HepG2 (cell line): Measurements from ENCODE around the gene OR9A2. TPM values are rescaled to one million over a fixed set of nuclear protein-coding genes. Genes with fewer than 3 reads are reported as not detected.

Experiments
- ATAC-seq: fragments of 200-7000 bp; cut with Tn5 transposase; 3 replicates; pipeline ENCODE4 v1.9.1; 2020; ENCODE audit warnings: mild to moderate bottlenecking, moderate library complexity
- BruUV-seq: library from RNA; stranded (reverse); fragments of 400-500 nt; replicated peaks from 2 replicates; lab custom pipeline; 2021; lab: Mats Ljungman, UMichigan
- CTCF ChIA-PET: fragments of 300-600 bp; formaldehyde crosslinking; extraction: SDS; loops from one replicate; lab custom pipeline; 2021; ENCODE audit warnings: low total read pairs, inconsistent platforms, low intra/inter-chr PET ratio; lab: Yijun Ruan, JAX
- POLR2A ChIA-PET: fragments of 350-600 bp; sonication (Branson Sonifier 250); formaldehyde crosslinking; loops from one replicate; lab custom pipeline; 2020; ENCODE audit warnings: antibody characterized with exemption, inconsistent platforms; lab: Yijun Ruan, JAX
- DNase-seq: peaks from one replicate; pipeline ENCODE4 v3.0.0-alpha.2; 2015; ENCODE audit warnings: low spot score
- FAIRE-seq: peaks from 3 replicates; lab custom pipeline; 2011; peaks lifted over from hg19 to GRCh38; lab: Jason Lieb, UNC
- H2AFZ ChIP-seq: one replicate; pipeline ENCODE4 v1.6.1; 2011; ENCODE audit warnings: low read length, inconsistent platforms
- H3K27ac ChIP-seq: fragments of 300-600 bp; 3 replicates; pipeline ENCODE4 v1.8.0; 2011; ENCODE audit warnings: mixed run types, mild to moderate bottlenecking, mixed read lengths, low read length, inconsistent platforms; ENCODE audit not compliant: insufficient read depth; ENCODE audit errors: extremely low read length
- H3K27me3 ChIP-seq, 2 experiments: fragments of 200-600 bp in 1 of 2; 2 replicates in 1 of 2; 3 replicates in 1 of 2; pipeline versions ENCODE4 v1.6.0 to v1.8.0; 2011; ENCODE audit warnings: low read length in 2 of 2, mild to moderate bottlenecking in 2 of 2, moderate library complexity in 2 of 2, inconsistent platforms in 1 of 2; ENCODE audit not compliant: insufficient read depth in 2 of 2, control insufficient read depth in 1 of 2
- H3K36me3 ChIP-seq, 2 experiments: fragments of 200-600 bp in 1 of 2; replicated peaks in 1 of 2; 2 replicates in 1 of 2; 3 replicates in 1 of 2; pipeline versions ENCODE4 v1.5.1 to v1.8.0; 2011; ENCODE audit warnings: low read length in 2 of 2, inconsistent platforms in 1 of 2; ENCODE audit not compliant: insufficient read depth in 2 of 2, control insufficient read depth in 1 of 2
- H3K4me1 ChIP-seq: 2 replicates; pipeline ENCODE4 v1.5.1; 2012; ENCODE audit warnings: low read length, inconsistent platforms; ENCODE audit not compliant: insufficient read depth
- H3K4me2 ChIP-seq: 2 replicates; pipeline ENCODE4 v1.6.0; 2011; ENCODE audit warnings: low read depth, low read length, inconsistent platforms
- H3K4me3 ChIP-seq, 3 experiments: fragments of 200-600 bp in 1 of 3; sonication (generic), shearing (Covaris generic) in 1 of 3; replicated peaks in 1 of 3; 2 replicates each; pipeline ENCODE4 v1.5.1; 2011 to 2016; ENCODE audit warnings: low read length in 3 of 3, inconsistent platforms in 2 of 3, low read depth in 2 of 3, mild to moderate bottlenecking in 2 of 3, control low read depth in 1 of 3, mixed read lengths in 1 of 3; ENCODE audit not compliant: insufficient read depth in 1 of 3
- H3K79me2 ChIP-seq: one replicate; pipeline ENCODE4 v1.6.1; 2011; ENCODE audit warnings: low read length, inconsistent platforms; ENCODE audit not compliant: insufficient read depth
- H3K9ac ChIP-seq: 2 replicates; pipeline ENCODE4 v1.6.0; 2011; ENCODE audit warnings: mild to moderate bottlenecking, low read depth, low read length, inconsistent platforms; ENCODE audit not compliant: insufficient read depth
- H3K9me3 ChIP-seq: 2 replicates; pipeline ENCODE4 v1.5.1; 2012; ENCODE audit warnings: mild to moderate bottlenecking, low read length
- H4K20me1 ChIP-seq: 2 replicates; pipeline ENCODE4 v1.6.0; 2011; ENCODE audit warnings: inconsistent platforms, mild to moderate bottlenecking, low read length, moderate library complexity; ENCODE audit not compliant: insufficient read depth
- AGO2 ChIP-seq: fragments of 200-400 bp; formaldehyde crosslinking; optimal IDR thresholded peaks from 2 replicates; pipeline ENCODE3; 2017; ENCODE audit warnings: mild to moderate bottlenecking, low read depth, low read length, moderate library complexity
- EP300 ChIP-seq, 3 experiments: sonication (generic) in 1 of 3; formaldehyde crosslinking in 1 of 3; IDR thresholded peaks; 2 replicates each; pipeline versions ENCODE4 v1.5.1 to v1.6.1; 2011 to 2020; ENCODE audit warnings: low read depth in 2 of 3, low read length in 2 of 3, borderline replicate concordance in 1 of 3, improper control_type of control experiment in 1 of 3, mild to moderate bottlenecking in 1 of 3, missing genetic modification reagents in 1 of 3, moderate library complexity in 1 of 3
- KDM2A ChIP-seq: sonication (generic); formaldehyde crosslinking; IDR thresholded peaks from 2 replicates; pipeline ENCODE4 v1.4.0; 2020; ENCODE audit warnings: low read depth, missing genetic modification reagents, borderline replicate concordance
- LCORL ChIP-seq, 2 experiments: fragments of 450-650 bp in 1 of 2; sonication (generic) in 1 of 2; formaldehyde crosslinking in 1 of 2; IDR thresholded peaks; 2 replicates each; pipeline versions ENCODE4 v1.5.0 to v1.6.1; 2017 to 2020; ENCODE audit warnings: antibody characterized with exemption in 1 of 2, missing genetic modification reagents in 1 of 2
- NPAS2 ChIP-seq: sonication (generic); formaldehyde crosslinking; IDR thresholded peaks from 2 replicates; pipeline ENCODE4 v1.8.0; 2022; ENCODE audit warnings: mild to moderate bottlenecking, missing genetic modification reagents, borderline replicate concordance
- RFXAP ChIP-seq: sonication (generic); formaldehyde crosslinking; IDR thresholded peaks from 2 replicates; pipeline ENCODE4 v1.4.0; 2020; ENCODE audit warnings: missing genetic modification reagents, borderline replicate concordance
- ZNF510 ChIP-seq: sonication (generic); formaldehyde crosslinking; IDR thresholded peaks from 2 replicates; pipeline ENCODE4 v1.4.0; 2020; ENCODE audit warnings: low read depth, mild to moderate bottlenecking, missing genetic modification reagents
- WGBS: methylation state at CpG from one replicate; pipeline ENCODE4 v1.1.6; 2017; ENCODE audit warnings: low lambda C conversion rate; 5-methylcytosine and 5-hydroxymethylcytosine counted together
- in situ Hi-C: cut with HindIII; loops from 2 replicates; pipeline ENCODE4 v1.10.0; 2017; ENCODE audit warnings: low pct_unique_long_range_greater_than_20kb; ENCODE audit not compliant: extremely low pct_ligation_motif_present
- intact Hi-C: fragments of 100-400 bp; cut with micrococcal nuclease; formaldehyde crosslinking; loops from one replicate; pipeline ENCODE4 v1.10.0; 2022; ENCODE audit not compliant: unreplicated experiment
- polyA plus RNA-seq, 8 experiments: library from polyadenylated mRNA; depleted of rRNA in 3 of 8; stranded (reverse) in 7 of 8; unstranded in 1 of 8; fragments of >200 nt; fragmentation: Illumina TruSeq in 4 of 8; extraction: Trizol in 4 of 8; gene quantifications; 2 replicates each; pipeline versions ENCODE4 v1.2.1 to v1.2.3, GENCODE V29; 2011 to 2016; ENCODE audit warnings: low read depth in 4 of 8, missing spikeins in 1 of 8, mixed read lengths in 1 of 8; ENCODE audit not compliant: insufficient read depth in 1 of 8
- total RNA-seq, 5 experiments: library from RNA; depleted of rRNA; stranded (reverse); fragments of >200 nt; fragmentation: Illumina TruSeq; extraction: Trizol; gene quantifications; 2 replicates each; pipeline ENCODE4 v1.2.3, GENCODE V29; 2016; ENCODE audit warnings: low read depth in 1 of 5
- TF ChIP-seq, protein P1 (sequence below): sonication (generic); formaldehyde crosslinking; conservative IDR thresholded peaks from 2 replicates; pipeline ENCODE4 v1.8.0; 2022; ENCODE audit warnings: mild to moderate bottlenecking, moderate library complexity, missing genetic modification reagents
- TF ChIP-seq, protein P2 (sequence below): sonication (generic); formaldehyde crosslinking; IDR thresholded peaks from 2 replicates; pipeline ENCODE4 v1.8.0; 2022; ENCODE audit warnings: missing genetic modification reagents, mild to moderate bottlenecking, moderate library complexity, borderline replicate concordance
- TF ChIP-seq, protein P3 (sequence below): sonication (generic); formaldehyde crosslinking; IDR thresholded peaks from 2 replicates; pipeline ENCODE4 v1.4.0; 2020; ENCODE audit warnings: missing genetic modification reagents, mild to moderate bottlenecking, borderline replicate concordance

The OR9A2 gene
- total and polyA plus RNA-seq, 2 of the 13 experiments (the other 11 are each of a cell fraction or from before 2014, with no cell fraction given) = not detected

DNA sequence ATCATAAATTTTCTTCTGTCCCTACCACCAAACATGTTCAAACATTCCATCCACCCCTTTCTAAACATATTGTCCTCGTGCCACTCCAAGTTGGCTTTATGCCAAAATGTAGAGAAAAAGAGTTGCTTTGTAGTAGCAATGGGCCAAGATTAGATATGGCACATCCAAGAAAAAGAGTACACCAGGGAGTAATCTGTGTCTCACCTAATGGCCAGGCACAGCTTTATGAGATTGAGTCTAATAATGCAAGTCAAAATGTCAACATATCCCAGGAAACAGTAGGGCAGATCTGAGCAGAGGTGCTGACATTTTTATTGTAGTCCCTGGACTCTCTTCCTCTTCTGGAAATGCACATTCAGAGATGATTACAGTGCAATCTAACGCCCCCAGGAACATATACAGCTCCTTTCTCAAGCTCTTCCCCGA is 19.5 kb upstream of the OR9A2 start:
- WGBS = 0% methylated on average over 3 of the region's 3 CpGs
- in situ Hi-C loops = no loop called here
- Histone ChIP-seq H2AFZ (no peak overlapping the region), H3K79me2 (no peaks in the 10 kb centered on the region), H3K27ac (no peak overlapping the region), H3K27me3 (peaks cover 0 to 9% of the 10 kb centered on the region in 2 experiments; a peak in 3 of 5 replicates), H3K9ac (no peak overlapping the region), H3K4me2 (no peak overlapping the region), H3K9me3 (no peaks in the 10 kb centered on the region), H4K20me1 (no peaks in the 10 kb centered on the region), H3K4me1 (peaks cover 23% of the 10 kb centered on the region)
- no peak for ATAC-seq
- ChIA-PET CTCF (no interaction called here), POLR2A (no interaction called here)
- BruUV-seq = no TSS peak
- no peak for FAIRE-seq
- DNase-seq = no peak
- TF ChIP-seq, protein P1, sequence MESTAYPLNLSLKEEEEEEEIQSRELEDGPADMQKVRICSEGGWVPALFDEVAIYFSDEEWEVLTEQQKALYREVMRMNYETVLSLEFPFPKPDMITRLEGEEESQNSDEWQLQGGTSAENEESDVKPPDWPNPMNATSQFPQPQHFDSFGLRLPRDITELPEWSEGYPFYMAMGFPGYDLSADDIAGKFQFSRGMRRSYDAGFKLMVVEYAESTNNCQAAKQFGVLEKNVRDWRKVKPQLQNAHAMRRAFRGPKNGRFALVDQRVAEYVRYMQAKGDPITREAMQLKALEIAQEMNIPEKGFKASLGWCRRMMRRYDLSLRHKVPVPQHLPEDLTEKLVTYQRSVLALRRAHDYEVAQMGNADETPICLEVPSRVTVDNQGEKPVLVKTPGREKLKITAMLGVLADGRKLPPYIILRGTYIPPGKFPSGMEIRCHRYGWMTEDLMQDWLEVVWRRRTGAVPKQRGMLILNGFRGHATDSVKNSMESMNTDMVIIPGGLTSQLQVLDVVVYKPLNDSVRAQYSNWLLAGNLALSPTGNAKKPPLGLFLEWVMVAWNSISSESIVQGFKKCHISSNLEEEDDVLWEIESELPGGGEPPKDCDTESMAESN = no peak
- TF ChIP-seq LCORL (IDR thresholded peaks at IDR 0.05) (peak; percentile 69), LCORL (CRISPR knock-in tag; IDR thresholded peaks at IDR 0.05) (no peak)
- TF ChIP-seq, all 625 proteins: peak for 1
- Histone ChIP-seq H3K36me3 (no peaks in the 10 kb centered on the region), H3K4me3 (no peak overlapping the region)
- intact Hi-C loops = no loop called here

DNA sequence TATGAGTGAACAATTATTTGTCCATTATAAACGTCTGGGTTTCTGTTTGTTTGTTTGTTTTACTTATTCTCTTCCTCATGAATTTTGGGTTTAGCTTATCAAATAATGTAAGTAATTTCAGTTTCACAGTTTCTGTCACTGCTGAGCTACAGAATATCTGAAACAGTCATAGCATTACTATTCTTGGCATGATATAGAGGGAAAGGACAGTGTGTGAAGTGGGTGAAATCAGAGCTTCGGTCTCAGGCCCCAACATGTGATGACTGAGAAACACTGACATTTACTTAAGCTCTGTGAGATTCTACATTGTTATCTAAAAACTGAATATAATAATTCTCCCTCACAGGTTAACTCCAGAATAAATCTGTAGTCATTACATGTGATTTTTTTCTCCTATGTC is 16.5 kb upstream of the OR9A2 start:
- FAIRE-seq = no peak
- WGBS = 49% methylated on average over 2 of the region's 2 CpGs
- no peaks in the 10 kb centered on the region for H3K36me3 ChIP-seq
- H3K27me3 ChIP-seq = peaks cover 0 to 9% of the 10 kb centered on the region in 2 experiments; a peak in 3 of 5 replicates
- intact Hi-C loops (no loop called here), in situ Hi-C loops (no loop called here)
- no peaks in the 10 kb centered on the region for H4K20me1 ChIP-seq
- no peak for ATAC-seq
- no peak for TF ChIP-seq AGO2
- TF ChIP-seq ZNF510 (CRISPR knock-in tag) = no peak
- TF ChIP-seq, protein P2, sequence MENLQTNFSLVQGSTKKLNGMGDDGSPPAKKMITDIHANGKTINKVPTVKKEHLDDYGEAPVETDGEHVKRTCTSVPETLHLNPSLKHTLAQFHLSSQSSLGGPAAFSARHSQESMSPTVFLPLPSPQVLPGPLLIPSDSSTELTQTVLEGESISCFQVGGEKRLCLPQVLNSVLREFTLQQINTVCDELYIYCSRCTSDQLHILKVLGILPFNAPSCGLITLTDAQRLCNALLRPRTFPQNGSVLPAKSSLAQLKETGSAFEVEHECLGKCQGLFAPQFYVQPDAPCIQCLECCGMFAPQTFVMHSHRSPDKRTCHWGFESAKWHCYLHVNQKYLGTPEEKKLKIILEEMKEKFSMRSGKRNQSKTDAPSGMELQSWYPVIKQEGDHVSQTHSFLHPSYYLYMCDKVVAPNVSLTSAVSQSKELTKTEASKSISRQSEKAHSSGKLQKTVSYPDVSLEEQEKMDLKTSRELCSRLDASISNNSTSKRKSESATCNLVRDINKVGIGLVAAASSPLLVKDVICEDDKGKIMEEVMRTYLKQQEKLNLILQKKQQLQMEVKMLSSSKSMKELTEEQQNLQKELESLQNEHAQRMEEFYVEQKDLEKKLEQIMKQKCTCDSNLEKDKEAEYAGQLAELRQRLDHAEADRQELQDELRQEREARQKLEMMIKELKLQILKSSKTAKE (CRISPR knock-in tag) = no peak
- no peak for TF ChIP-seq NPAS2 (CRISPR knock-in tag)
- no peak for TF ChIP-seq EP300 (IDR thresholded peaks at IDR 0.05; ENCODE audit: low read depth in 2 of 2, low read length in 2 of 2)
- TF ChIP-seq EP300 (CRISPR knock-in tag; IDR thresholded peaks at IDR 0.05; ENCODE audit: borderline replicate concordance) = no peak
- no peak for TF ChIP-seq RFXAP (CRISPR knock-in tag)
- no peak for TF ChIP-seq KDM2A (CRISPR knock-in tag)
- TF ChIP-seq, protein P3, sequence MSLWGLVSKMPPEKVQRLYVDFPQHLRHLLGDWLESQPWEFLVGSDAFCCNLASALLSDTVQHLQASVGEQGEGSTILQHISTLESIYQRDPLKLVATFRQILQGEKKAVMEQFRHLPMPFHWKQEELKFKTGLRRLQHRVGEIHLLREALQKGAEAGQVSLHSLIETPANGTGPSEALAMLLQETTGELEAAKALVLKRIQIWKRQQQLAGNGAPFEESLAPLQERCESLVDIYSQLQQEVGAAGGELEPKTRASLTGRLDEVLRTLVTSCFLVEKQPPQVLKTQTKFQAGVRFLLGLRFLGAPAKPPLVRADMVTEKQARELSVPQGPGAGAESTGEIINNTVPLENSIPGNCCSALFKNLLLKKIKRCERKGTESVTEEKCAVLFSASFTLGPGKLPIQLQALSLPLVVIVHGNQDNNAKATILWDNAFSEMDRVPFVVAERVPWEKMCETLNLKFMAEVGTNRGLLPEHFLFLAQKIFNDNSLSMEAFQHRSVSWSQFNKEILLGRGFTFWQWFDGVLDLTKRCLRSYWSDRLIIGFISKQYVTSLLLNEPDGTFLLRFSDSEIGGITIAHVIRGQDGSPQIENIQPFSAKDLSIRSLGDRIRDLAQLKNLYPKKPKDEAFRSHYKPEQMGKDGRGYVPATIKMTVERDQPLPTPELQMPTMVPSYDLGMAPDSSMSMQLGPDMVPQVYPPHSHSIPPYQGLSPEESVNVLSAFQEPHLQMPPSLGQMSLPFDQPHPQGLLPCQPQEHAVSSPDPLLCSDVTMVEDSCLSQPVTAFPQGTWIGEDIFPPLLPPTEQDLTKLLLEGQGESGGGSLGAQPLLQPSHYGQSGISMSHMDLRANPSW = no peak
- no peak overlapping the region for H2AFZ ChIP-seq
- H3K9ac ChIP-seq = no peak overlapping the region
- H3K4me1 ChIP-seq = peaks cover 23% of the 10 kb centered on the region
- POLR2A ChIA-PET = no interaction called here
- peak overlapping the region; percentile 30 for H3K4me2 ChIP-seq
- H3K4me3 ChIP-seq = no peak overlapping the region
- no peak overlapping the region for H3K27ac ChIP-seq
- no peaks in the 10 kb centered on the region for H3K9me3 ChIP-seq
- CTCF ChIA-PET = no interaction called here
- no peaks in the 10 kb centered on the region for H3K79me2 ChIP-seq
- BruUV-seq = no TSS peak
- no peak for DNase-seq
